HEK293 (cell line): ENCODE measurements around the gene FSTL4.
A peak's percentile ranks its signal among the peaks of the same experiment; 100 is the strongest.

Experiments
- CTCF ChIA-PET: fragments of 350-600 bp; formaldehyde crosslinking; extraction: SDS; loops from one replicate; lab custom pipeline; 2021; ENCODE audit warnings: antibody characterized with exemption; lab: Yijun Ruan, JAX
- POLR2A ChIA-PET: fragments of 300-600 bp; formaldehyde crosslinking; extraction: SDS; loops from one replicate; lab custom pipeline; 2020; ENCODE audit warnings: antibody characterized with exemption, inconsistent platforms; lab: Yijun Ruan, JAX
- H3K27ac ChIP-seq: fragments of 200-500 bp; sonication (Bioruptor generic); 2 replicates; pipeline ENCODE4 v1.5.1; 2014; ENCODE audit warnings: low read depth, low read length, control low read depth, inconsistent platforms; ENCODE audit errors: extremely low read depth
- H3K36me3 ChIP-seq, 2 experiments: fragments of 200-500 bp in 1 of 2; sonication (Bioruptor generic) in 1 of 2; 1 replicate in 1 of 2; 2 replicates in 1 of 2; pipeline ENCODE4 v1.5.1; 2014 to 2017; ENCODE audit warnings: inconsistent platforms in 2 of 2, low read length in 2 of 2; ENCODE audit not compliant: control insufficient read depth in 2 of 2, insufficient read depth in 1 of 2
- H3K4me1 ChIP-seq: fragments of 200-500 bp; sonication (Bioruptor generic); 2 replicates; pipeline ENCODE4 v1.5.1; 2014; ENCODE audit warnings: mild to moderate bottlenecking, low read length, inconsistent platforms; ENCODE audit not compliant: control insufficient read depth, insufficient read depth
- H3K4me3 ChIP-seq: 2 replicates; pipeline ENCODE4 v1.5.1; 2011; ENCODE audit warnings: low read depth, mild to moderate bottlenecking, control low read depth, low read length, moderate library complexity
- H3K9me3 ChIP-seq: fragments of 200-500 bp; sonication (Bioruptor generic); 2 replicates; pipeline ENCODE4 v1.5.1; 2014; ENCODE audit warnings: low read depth, low read length, inconsistent platforms; ENCODE audit not compliant: control insufficient read depth, insufficient read depth
- EGR2 ChIP-seq: fragments of 450-650 bp; formaldehyde crosslinking; IDR thresholded peaks from 2 replicates; pipeline ENCODE4 v1.5.1; 2016; ENCODE audit warnings: low read depth, missing biosample characterization, missing genetic modification characterization
- GFI1B ChIP-seq: fragments of 450-650 bp; formaldehyde crosslinking; IDR thresholded peaks from 2 replicates; pipeline ENCODE4 v1.5.1; 2016; ENCODE audit warnings: missing biosample characterization, missing genetic modification characterization
- MYNN ChIP-seq: fragments of 450-650 bp; formaldehyde crosslinking; IDR thresholded peaks from 2 replicates; pipeline ENCODE4 v1.5.1; 2016; ENCODE audit warnings: missing biosample characterization, missing genetic modification characterization, borderline replicate concordance
- MZF1 ChIP-seq: fragments of 450-650 bp; formaldehyde crosslinking; IDR thresholded peaks from 2 replicates; pipeline ENCODE4 v1.5.1; 2017; ENCODE audit warnings: missing biosample characterization, missing genetic modification characterization, borderline replicate concordance
- WT1 ChIP-seq: fragments of 450-650 bp; formaldehyde crosslinking; IDR thresholded peaks from 2 replicates; pipeline ENCODE4 v1.5.1; 2016; ENCODE audit warnings: missing biosample characterization, missing genetic modification characterization
- ZBTB48 ChIP-seq: fragments of 450-650 bp; formaldehyde crosslinking; IDR thresholded peaks from 2 replicates; pipeline ENCODE4 v1.5.1; 2016; ENCODE audit warnings: missing biosample characterization, missing genetic modification characterization
- ZEB2 ChIP-seq: fragments of 450-650 bp; formaldehyde crosslinking; IDR thresholded peaks from 2 replicates; pipeline ENCODE4 v1.5.1; 2016; ENCODE audit warnings: missing biosample characterization, missing genetic modification characterization
- ZFHX2 ChIP-seq: fragments of 450-650 bp; formaldehyde crosslinking; conservative IDR thresholded peaks from 2 replicates; pipeline ENCODE4 v1.5.1; 2016; ENCODE audit warnings: missing biosample characterization, missing genetic modification characterization
- ZNF133 ChIP-seq: fragments of 450-650 bp; formaldehyde crosslinking; IDR thresholded peaks from 2 replicates; pipeline ENCODE4 v1.5.1; 2016; ENCODE audit warnings: missing biosample characterization, missing genetic modification characterization
- ZNF16 ChIP-seq: fragments of 450-650 bp; formaldehyde crosslinking; IDR thresholded peaks from 2 replicates; pipeline ENCODE4 v1.5.1; 2016; ENCODE audit warnings: low read depth, missing biosample characterization, missing genetic modification characterization
- ZNF174 ChIP-seq: fragments of 450-650 bp; formaldehyde crosslinking; IDR thresholded peaks from 2 replicates; pipeline ENCODE4 v1.5.0; 2017; ENCODE audit warnings: missing biosample characterization, mild to moderate bottlenecking, missing genetic modification characterization
- ZNF221 ChIP-seq: fragments of 450-650 bp; formaldehyde crosslinking; IDR thresholded peaks from 2 replicates; pipeline ENCODE4 v1.5.1; 2017; ENCODE audit warnings: missing biosample characterization, missing genetic modification characterization, borderline replicate concordance
- ZNF24 ChIP-seq: fragments of 450-650 bp; formaldehyde crosslinking; IDR thresholded peaks from 2 replicates; pipeline ENCODE4 v1.5.1; 2016; ENCODE audit warnings: missing biosample characterization, missing genetic modification characterization
- ZNF274 ChIP-seq, 2 experiments: fragments of 200-500 bp in 1 of 2; fragments of 450-650 bp in 1 of 2; sonication (Bioruptor generic) in 1 of 2; formaldehyde crosslinking in 1 of 2; IDR thresholded peaks; 2 replicates each; pipeline versions ENCODE4 v1.5.1 to v1.6.1; 2014 to 2016; ENCODE audit warnings: borderline replicate concordance in 1 of 2, inconsistent platforms in 1 of 2, low read length in 1 of 2, missing biosample characterization in 1 of 2, missing genetic modification characterization in 1 of 2
- ZNF341 ChIP-seq: fragments of 450-650 bp; formaldehyde crosslinking; IDR thresholded peaks from 2 replicates; pipeline ENCODE4; 2016; ENCODE audit warnings: low read depth, missing biosample characterization, missing genetic modification characterization
- ZNF48 ChIP-seq: fragments of 450-650 bp; formaldehyde crosslinking; IDR thresholded peaks from 2 replicates; pipeline ENCODE4 v1.5.1; 2016; ENCODE audit warnings: missing biosample characterization, missing genetic modification characterization
- ZNF785 ChIP-seq: fragments of 450-650 bp; formaldehyde crosslinking; IDR thresholded peaks from 2 replicates; pipeline ENCODE4 v1.5.1; 2016; ENCODE audit warnings: missing biosample characterization, missing genetic modification characterization
- ZNF837 ChIP-seq: fragments of 450-650 bp; formaldehyde crosslinking; IDR thresholded peaks from 2 replicates; pipeline ENCODE4 v1.5.1; 2016; ENCODE audit warnings: missing biosample characterization, missing genetic modification characterization
- TF ChIP-seq, protein P1 (sequence below): fragments of 450-650 bp; formaldehyde crosslinking; optimal IDR thresholded peaks from 2 replicates; pipeline ENCODE3; 2016; ENCODE audit warnings: missing biosample characterization, mild to moderate bottlenecking, missing genetic modification characterization
- TF ChIP-seq, protein P2 (sequence below): fragments of 450-650 bp; formaldehyde crosslinking; IDR thresholded peaks from 2 replicates; pipeline ENCODE4 v1.5.1; 2016; ENCODE audit warnings: missing biosample characterization, missing genetic modification characterization
- TF ChIP-seq, protein P3 (sequence below): fragments of 450-650 bp; formaldehyde crosslinking; IDR thresholded peaks from 2 replicates; pipeline ENCODE4 v1.5.1; 2016; ENCODE audit warnings: missing biosample characterization, missing genetic modification characterization
- TF ChIP-seq, protein P4 (sequence below): fragments of 450-650 bp; formaldehyde crosslinking; IDR thresholded peaks from 2 replicates; pipeline ENCODE4 v1.5.1; 2016; ENCODE audit warnings: missing biosample characterization, missing genetic modification characterization
- TF ChIP-seq, protein P5 (sequence below): fragments of 450-650 bp; formaldehyde crosslinking; IDR thresholded peaks from 2 replicates; pipeline ENCODE4 v1.5.1; 2016; ENCODE audit warnings: missing biosample characterization, missing genetic modification characterization
- TF ChIP-seq, protein P6 (sequence below): fragments of 450-650 bp; formaldehyde crosslinking; IDR thresholded peaks from 2 replicates; pipeline ENCODE4 v1.5.1; 2017; ENCODE audit warnings: missing biosample characterization, missing genetic modification characterization
- TF ChIP-seq, protein P7 (sequence below): fragments of 450-650 bp; formaldehyde crosslinking; IDR thresholded peaks from 2 replicates; pipeline ENCODE4 v1.5.1; 2016; ENCODE audit warnings: missing biosample characterization, missing genetic modification characterization

The FSTL4 gene

DNA sequence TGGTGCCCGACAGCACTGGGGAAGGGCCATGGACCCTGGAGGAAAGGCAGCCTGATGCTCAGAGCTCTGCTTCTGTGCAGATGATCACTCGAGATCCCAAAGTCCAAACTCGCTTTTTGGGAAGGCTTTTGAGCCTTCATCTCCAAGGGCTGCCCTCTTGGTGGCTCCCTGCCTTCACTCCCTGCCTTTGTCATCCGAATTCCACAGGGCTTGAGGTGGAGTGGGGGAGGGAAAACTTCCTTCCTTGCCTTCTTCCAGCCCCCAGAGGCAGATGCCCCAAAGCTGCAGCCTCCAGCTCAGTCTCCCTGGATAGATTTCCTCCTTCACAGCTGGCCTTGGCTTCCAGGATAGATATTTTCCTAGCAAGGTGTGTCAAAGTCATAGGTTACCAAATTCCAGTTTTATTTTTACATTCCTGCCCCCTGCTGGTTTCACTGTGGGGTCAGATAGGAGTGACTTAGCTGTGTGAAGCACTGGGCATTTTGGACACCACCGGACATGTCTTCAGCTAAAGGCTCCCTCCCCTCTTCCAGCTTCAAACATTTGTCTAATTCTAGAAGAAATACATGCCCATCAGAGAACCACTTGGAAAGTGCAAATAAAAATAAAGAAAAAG lies 292.3 kb downstream of the FSTL4 start (continued):
- TF ChIP-seq GFI1B (no peak), MYNN (tag by site-specific recombination) (no peak), ZNF24 (tag by site-specific recombination) (no peak)
- TF ChIP-seq, all 188 proteins: peak for 0

DNA sequence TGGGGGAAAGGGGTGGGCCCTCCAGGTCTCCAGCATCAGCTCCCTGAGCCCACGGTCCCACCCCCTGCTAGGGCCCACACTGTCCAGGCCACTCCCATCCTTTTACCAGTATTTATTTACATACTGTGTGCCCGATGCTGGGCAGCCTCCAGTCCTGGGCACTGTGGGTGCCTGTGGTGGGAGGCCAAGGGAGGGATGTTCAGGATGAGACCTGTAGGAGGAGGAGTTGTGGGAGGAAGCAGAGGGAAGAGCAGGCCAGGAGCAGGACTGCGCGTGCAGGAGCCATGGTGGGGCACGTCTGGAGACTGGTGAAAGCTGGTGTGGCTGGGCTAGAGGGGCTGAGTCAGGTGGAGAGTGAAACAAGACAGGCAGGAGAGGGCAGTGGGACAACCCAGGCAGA lies 293.1 kb downstream of the FSTL4 start:
- POLR2A ChIA-PET = no interaction called here
- Histone ChIP-seq H3K27ac (no peak overlapping the region), H3K4me1 (no peaks in the 10 kb centered on the region), H3K4me3 (no peak overlapping the region), H3K36me3 (no peaks in the 10 kb centered on the region), H3K9me3 (no peaks in the 10 kb centered on the region)
- CTCF ChIA-PET = interaction anchor here (1.0 to 2.5 kb wide), 5 partner anchors 9 to 625 kb away, joined by 4 to 11 read pairs (median 7); no protein-coding TSS in a partner anchor
- TF ChIP-seq, protein P1, sequence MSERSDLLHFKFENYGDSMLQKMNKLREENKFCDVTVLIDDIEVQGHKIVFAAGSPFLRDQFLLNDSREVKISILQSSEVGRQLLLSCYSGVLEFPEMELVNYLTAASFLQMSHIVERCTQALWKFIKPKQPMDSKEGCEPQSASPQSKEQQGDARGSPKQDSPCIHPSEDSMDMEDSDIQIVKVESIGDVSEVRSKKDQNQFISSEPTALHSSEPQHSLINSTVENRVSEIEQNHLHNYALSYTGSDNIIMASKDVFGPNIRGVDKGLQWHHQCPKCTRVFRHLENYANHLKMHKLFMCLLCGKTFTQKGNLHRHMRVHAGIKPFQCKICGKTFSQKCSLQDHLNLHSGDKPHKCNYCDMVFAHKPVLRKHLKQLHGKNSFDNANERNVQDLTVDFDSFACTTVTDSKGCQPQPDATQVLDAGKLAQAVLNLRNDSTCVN = no peak
- TF ChIP-seq ZNF341 (tag by site-specific recombination) (no peak), WT1 (no peak), MYNN (tag by site-specific recombination) (no peak), ZFHX2 (tag by site-specific recombination) (peak; percentile 94), ZEB2 (tag by site-specific recombination) (no peak), ZNF785 (tag by site-specific recombination) (no peak), ZNF16 (tag by site-specific recombination) (no peak), ZBTB48 (tag by site-specific recombination) (no peak), MZF1 (tag by site-specific recombination) (no peak), ZNF837 (tag by site-specific recombination) (no peak), ZNF174 (tag by site-specific recombination) (no peak), ZNF274 (IDR thresholded peaks at IDR 0.05; ENCODE audit: low read length) (no peak), ZNF274 (tag by site-specific recombination; IDR thresholded peaks at IDR 0.05; ENCODE audit: borderline replicate concordance) (no peak), ZNF48 (tag by site-specific recombination) (no peak), ZNF221 (tag by site-specific recombination) (no peak), ZNF133 (no peak), EGR2 (tag by site-specific recombination) (peak; percentile 97)
- TF ChIP-seq, protein P2, sequence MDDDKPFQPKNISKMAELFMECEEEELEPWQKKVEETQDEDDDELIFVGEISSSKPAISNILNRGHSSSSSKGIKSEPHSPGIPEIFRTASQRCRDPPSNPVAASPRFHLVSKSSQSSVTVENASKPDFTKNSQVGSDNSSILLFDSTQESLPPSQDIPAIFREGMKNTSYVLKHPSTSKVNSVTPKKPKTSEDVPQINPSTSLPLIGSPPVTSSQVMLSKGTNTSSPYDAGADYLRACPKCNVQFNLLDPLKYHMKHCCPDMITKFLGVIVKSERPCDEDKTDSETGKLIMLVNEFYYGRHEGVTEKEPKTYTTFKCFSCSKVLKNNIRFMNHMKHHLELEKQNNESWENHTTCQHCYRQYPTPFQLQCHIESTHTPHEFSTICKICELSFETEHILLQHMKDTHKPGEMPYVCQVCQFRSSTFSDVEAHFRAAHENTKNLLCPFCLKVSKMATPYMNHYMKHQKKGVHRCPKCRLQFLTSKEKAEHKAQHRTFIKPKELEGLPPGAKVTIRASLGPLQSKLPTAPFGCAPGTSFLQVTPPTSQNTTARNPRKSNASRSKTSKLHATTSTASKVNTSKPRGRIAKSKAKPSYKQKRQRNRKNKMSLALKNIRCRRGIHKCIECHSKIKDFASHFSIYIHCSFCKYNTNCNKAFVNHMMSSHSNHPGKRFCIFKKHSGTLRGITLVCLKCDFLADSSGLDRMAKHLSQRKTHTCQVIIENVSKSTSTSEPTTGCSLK (tag by site-specific recombination) = no peak
- TF ChIP-seq, protein P3, sequence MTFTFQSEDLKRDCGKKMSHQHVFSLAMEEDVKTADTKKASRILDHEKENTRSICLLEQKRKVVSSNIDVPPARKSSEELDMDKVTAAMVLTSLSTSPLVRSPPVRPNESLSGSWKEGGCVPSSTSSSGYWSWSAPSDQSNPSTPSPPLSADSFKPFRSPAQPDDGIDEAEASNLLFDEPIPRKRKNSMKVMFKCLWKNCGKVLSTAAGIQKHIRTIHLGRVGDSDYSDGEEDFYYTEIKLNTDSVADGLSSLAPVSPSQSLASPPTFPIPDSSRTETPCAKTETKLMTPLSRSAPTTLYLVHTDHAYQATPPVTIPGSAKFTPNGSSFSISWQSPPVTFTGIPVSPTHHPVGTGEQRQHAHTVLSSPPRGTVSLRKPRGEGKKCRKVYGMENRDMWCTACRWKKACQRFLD = no peak
- TF ChIP-seq, protein P4, sequence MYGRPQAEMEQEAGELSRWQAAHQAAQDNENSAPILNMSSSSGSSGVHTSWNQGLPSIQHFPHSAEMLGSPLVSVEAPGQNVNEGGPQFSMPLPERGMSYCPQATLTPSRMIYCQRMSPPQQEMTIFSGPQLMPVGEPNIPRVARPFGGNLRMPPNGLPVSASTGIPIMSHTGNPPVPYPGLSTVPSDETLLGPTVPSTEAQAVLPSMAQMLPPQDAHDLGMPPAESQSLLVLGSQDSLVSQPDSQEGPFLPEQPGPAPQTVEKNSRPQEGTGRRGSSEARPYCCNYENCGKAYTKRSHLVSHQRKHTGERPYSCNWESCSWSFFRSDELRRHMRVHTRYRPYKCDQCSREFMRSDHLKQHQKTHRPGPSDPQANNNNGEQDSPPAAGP = peak; percentile 42; the same call in 1 of the 2 replicates
- TF ChIP-seq, protein P5, sequence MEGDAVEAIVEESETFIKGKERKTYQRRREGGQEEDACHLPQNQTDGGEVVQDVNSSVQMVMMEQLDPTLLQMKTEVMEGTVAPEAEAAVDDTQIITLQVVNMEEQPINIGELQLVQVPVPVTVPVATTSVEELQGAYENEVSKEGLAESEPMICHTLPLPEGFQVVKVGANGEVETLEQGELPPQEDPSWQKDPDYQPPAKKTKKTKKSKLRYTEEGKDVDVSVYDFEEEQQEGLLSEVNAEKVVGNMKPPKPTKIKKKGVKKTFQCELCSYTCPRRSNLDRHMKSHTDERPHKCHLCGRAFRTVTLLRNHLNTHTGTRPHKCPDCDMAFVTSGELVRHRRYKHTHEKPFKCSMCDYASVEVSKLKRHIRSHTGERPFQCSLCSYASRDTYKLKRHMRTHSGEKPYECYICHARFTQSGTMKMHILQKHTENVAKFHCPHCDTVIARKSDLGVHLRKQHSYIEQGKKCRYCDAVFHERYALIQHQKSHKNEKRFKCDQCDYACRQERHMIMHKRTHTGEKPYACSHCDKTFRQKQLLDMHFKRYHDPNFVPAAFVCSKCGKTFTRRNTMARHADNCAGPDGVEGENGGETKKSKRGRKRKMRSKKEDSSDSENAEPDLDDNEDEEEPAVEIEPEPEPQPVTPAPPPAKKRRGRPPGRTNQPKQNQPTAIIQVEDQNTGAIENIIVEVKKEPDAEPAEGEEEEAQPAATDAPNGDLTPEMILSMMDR (tag by site-specific recombination) = no peak
- TF ChIP-seq, protein P6, sequence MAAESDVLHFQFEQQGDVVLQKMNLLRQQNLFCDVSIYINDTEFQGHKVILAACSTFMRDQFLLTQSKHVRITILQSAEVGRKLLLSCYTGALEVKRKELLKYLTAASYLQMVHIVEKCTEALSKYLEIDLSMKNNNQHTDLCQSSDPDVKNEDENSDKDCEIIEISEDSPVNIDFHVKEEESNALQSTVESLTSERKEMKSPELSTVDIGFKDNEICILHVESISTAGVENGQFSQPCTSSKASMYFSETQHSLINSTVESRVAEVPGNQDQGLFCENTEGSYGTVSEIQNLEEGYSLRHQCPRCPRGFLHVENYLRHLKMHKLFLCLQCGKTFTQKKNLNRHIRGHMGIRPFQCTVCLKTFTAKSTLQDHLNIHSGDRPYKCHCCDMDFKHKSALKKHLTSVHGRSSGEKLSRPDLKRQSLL (tag by site-specific recombination) = no peak
- TF ChIP-seq, protein P7, sequence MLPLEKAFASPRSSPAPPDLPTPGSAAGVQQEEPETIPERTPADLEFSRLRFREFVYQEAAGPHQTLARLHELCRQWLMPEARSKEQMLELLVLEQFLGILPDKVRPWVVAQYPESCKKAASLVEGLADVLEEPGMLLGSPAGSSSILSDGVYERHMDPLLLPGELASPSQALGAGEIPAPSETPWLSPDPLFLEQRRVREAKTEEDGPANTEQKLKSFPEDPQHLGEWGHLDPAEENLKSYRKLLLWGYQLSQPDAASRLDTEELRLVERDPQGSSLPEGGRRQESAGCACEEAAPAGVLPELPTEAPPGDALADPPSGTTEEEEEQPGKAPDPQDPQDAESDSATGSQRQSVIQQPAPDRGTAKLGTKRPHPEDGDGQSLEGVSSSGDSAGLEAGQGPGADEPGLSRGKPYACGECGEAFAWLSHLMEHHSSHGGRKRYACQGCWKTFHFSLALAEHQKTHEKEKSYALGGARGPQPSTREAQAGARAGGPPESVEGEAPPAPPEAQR (tag by site-specific recombination) = no peak
